ENCODE data around the gene APAF1. TPM values are rescaled to one million over a fixed set of nuclear protein-coding genes. Genes with fewer than 3 reads are reported as not detected.
A peak's percentile ranks its signal among the peaks of the same experiment; 100 is the strongest.

The APAF1 gene
- total and polyA plus RNA-seq, 9 of the 15 experiments (the other 6 are each of a cell fraction or from before 2014, with no cell fraction given) = 5.1 to 15.7 (median 9.9) TPM

DNA sequence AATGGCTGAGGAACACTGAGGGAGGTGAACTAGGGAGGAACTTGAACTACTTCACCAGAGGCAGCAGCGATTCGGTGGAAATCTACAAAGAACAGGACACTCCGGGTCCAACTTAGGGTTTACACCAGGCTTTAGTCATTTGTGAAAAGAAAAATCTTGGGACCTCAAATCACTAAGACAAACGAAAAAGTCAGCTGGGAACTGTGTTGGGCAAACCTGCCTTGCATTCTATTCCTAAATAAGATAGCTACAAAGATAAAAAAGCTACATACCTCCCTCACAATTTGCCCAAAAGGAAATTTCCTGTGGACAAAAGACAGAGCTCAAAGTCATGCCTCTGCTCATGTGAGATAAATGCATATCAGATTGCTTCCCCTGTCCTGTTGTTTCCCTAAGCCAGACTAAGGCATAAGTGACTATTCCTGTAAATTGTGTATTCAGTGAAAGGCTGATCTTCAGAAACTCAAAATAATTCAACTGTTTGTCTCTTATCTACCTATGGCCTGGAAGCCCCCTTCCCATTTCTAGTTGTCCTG is 106.6 kb downstream of the APAF1 start (continued):
- no peak for TF ChIP-seq TCF7L2 (IDR thresholded peaks at IDR 0.05; ENCODE audit: low read depth, low read length)
- peak; percentile 44; the same call in 1 of the 2 replicates for TF ChIP-seq GATAD2B (IDR thresholded peaks at IDR 0.05; ENCODE audit: borderline replicate concordance)
- TF ChIP-seq ARID1B (IDR thresholded peaks at IDR 0.05) = peak; percentile 96
- TF ChIP-seq CHD1 (IDR thresholded peaks at IDR 0.05; ENCODE audit: low read length) = no peak
- peak in 1 of 2 experiments; percentile 76; a peak in 2 of 4 replicates for TF ChIP-seq SRF (CRISPR knock-in tag; IDR thresholded peaks at IDR 0.05)
- no peak for TF ChIP-seq ZNF232 (CRISPR knock-in tag; IDR thresholded peaks at IDR 0.05)
- TF ChIP-seq ZEB2 (IDR thresholded peaks at IDR 0.05) = no peak
- TF ChIP-seq ZNF174 (CRISPR knock-in tag; IDR thresholded peaks at IDR 0.05) = no peak
- TF ChIP-seq, protein P1, sequence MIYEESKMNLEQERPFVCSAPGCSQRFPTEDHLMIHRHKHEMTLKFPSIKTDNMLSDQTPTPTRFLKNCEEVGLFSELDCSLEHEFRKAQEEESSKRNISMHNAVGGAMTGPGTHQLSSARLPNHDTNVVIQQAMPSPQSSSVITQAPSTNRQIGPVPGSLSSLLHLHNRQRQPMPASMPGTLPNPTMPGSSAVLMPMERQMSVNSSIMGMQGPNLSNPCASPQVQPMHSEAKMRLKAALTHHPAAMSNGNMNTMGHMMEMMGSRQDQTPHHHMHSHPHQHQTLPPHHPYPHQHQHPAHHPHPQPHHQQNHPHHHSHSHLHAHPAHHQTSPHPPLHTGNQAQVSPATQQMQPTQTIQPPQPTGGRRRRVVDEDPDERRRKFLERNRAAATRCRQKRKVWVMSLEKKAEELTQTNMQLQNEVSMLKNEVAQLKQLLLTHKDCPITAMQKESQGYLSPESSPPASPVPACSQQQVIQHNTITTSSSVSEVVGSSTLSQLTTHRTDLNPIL (CRISPR knock-in tag; IDR thresholded peaks at IDR 0.05) = no peak
- peak; percentile 60; the same call in 1 of the 2 replicates for TF ChIP-seq HDAC2 (IDR thresholded peaks at IDR 0.05)
- TF ChIP-seq TAL1 (IDR thresholded peaks at IDR 0.05) = peak; percentile 86
- TF ChIP-seq RHOXF2B (CRISPR knock-in tag; conservative IDR thresholded peaks at IDR 0.05) = no peak
- TF ChIP-seq MTA1 (IDR thresholded peaks at IDR 0.05; ENCODE audit: borderline replicate concordance) = no peak
- no peak for TF ChIP-seq CBX1 (IDR thresholded peaks at IDR 0.05; ENCODE audit: low read depth)
- no peak for TF ChIP-seq COPS2 (conservative IDR thresholded peaks at IDR 0.05)
- TF ChIP-seq NR4A1 (CRISPR knock-in tag; IDR thresholded peaks at IDR 0.05) = no peak
- no peak for TF ChIP-seq NR4A1 (tag; IDR thresholded peaks at IDR 0.05)
- TF ChIP-seq EP300 (IDR thresholded peaks at IDR 0.05; ENCODE audit: low read length) = peak; percentile 83
- TF ChIP-seq, protein P2, sequence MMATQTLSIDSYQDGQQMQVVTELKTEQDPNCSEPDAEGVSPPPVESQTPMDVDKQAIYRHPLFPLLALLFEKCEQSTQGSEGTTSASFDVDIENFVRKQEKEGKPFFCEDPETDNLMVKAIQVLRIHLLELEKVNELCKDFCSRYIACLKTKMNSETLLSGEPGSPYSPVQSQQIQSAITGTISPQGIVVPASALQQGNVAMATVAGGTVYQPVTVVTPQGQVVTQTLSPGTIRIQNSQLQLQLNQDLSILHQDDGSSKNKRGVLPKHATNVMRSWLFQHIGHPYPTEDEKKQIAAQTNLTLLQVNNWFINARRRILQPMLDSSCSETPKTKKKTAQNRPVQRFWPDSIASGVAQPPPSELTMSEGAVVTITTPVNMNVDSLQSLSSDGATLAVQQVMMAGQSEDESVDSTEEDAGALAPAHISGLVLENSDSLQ (IDR thresholded peaks at IDR 0.05) = 0 out of 2 replicates have a peak, but pooled peaks have one; percentile 11
- TF ChIP-seq NBN (IDR thresholded peaks at IDR 0.05; ENCODE audit: low read depth) = no peak; the same call in 1 of the 2 replicates
- TF ChIP-seq, protein P3, sequence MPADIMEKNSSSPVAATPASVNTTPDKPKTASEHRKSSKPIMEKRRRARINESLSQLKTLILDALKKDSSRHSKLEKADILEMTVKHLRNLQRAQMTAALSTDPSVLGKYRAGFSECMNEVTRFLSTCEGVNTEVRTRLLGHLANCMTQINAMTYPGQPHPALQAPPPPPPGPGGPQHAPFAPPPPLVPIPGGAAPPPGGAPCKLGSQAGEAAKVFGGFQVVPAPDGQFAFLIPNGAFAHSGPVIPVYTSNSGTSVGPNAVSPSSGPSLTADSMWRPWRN (IDR thresholded peaks at IDR 0.05; ENCODE audit: low read depth) = no peak
- peak in 1 of 2 experiments; percentile 30; a peak in 1 of 3 replicates for TF ChIP-seq CBX3 (IDR thresholded peaks at IDR 0.05; ENCODE audit: borderline replicate concordance in 1 of 2, low read length in 2 of 2)
- TF ChIP-seq ZNF764 (CRISPR knock-in tag; IDR thresholded peaks at IDR 0.05; ENCODE audit: low read depth) = no peak

All from K562 (cell line).